Endothelial cell of umbilical vein (primary cell): ENCODE results near the gene CACNA2D1. TPM values are rescaled to one million over a fixed set of nuclear protein-coding genes. Genes with fewer than 3 reads are reported as not detected.

Experiments
- BruUV-seq: library from RNA; stranded (reverse); fragments of 400-500 nt; replicated peaks from 2 replicates; lab custom pipeline; 2021; lab: Mats Ljungman, UMichigan
- CTCF ChIA-PET: fragments of 300-600, 350-600 bp; sonication (Branson Sonifier 250); formaldehyde crosslinking; loops from one replicate; lab custom pipeline; 2021; ENCODE audit warnings: antibody characterized with exemption, inconsistent platforms; lab: Charles Lee
- POLR2A ChIA-PET: fragments of 300-600, 350-600 bp; sonication (Branson Sonifier 250); formaldehyde crosslinking; loops from one replicate; lab custom pipeline; 2021; ENCODE audit warnings: antibody characterized with exemption, inconsistent platforms; lab: Charles Lee
- DNase-seq: peaks from one replicate; pipeline ENCODE4 v3.0.0-alpha.2; 2011; ENCODE audit warnings: low read depth, low spot score
- FAIRE-seq: peaks from 2 replicates; lab custom pipeline; 2011; peaks lifted over from hg19 to GRCh38; lab: Jason Lieb, UNC
- H2AFZ ChIP-seq: 2 replicates; pipeline ENCODE4 v1.6.0; 2012; ENCODE audit warnings: low read depth, low read length, control low read depth, inconsistent platforms
- H3K27ac ChIP-seq: 2 replicates; pipeline ENCODE4 v1.5.1; 2011; ENCODE audit warnings: low read depth, mild to moderate bottlenecking, control low read depth, low read length, moderate library complexity; ENCODE audit not compliant: insufficient read depth
- H3K27me3 ChIP-seq, 2 experiments: 2 replicates each; pipeline versions ENCODE4 v1.6.0 to v1.6.1; 2011; ENCODE audit warnings: low read length in 2 of 2, mixed read lengths in 1 of 2; ENCODE audit not compliant: control insufficient read depth in 2 of 2, insufficient read depth in 2 of 2
- H3K36me3 ChIP-seq, 2 experiments: 2 replicates in 1 of 2; 3 replicates in 1 of 2; pipeline ENCODE4 v1.5.1; 2011; ENCODE audit warnings: low read length in 2 of 2, mild to moderate bottlenecking in 1 of 2, moderate library complexity in 1 of 2; ENCODE audit not compliant: control insufficient read depth in 2 of 2, insufficient read depth in 2 of 2; ENCODE audit errors: extremely low read depth in 1 of 2
- H3K4me1 ChIP-seq: 3 replicates; pipeline ENCODE4 v1.5.1; 2011; ENCODE audit warnings: mild to moderate bottlenecking, low read length; ENCODE audit not compliant: control insufficient read depth, insufficient read depth; ENCODE audit errors: extremely low read depth
- H3K4me2 ChIP-seq: 2 replicates; pipeline ENCODE4 v1.6.1; 2011; ENCODE audit warnings: low read length, control low read depth, mixed read lengths; ENCODE audit not compliant: insufficient read depth
- H3K4me3 ChIP-seq, 3 experiments: fragments of 200-600 bp in 1 of 3; sonication (generic), shearing (Covaris generic) in 1 of 3; replicated peaks in 1 of 3; 2 replicates each; pipeline ENCODE4 v1.5.1; 2011 to 2016; ENCODE audit warnings: control low read depth in 3 of 3, low read length in 3 of 3, mild to moderate bottlenecking in 2 of 3, inconsistent platforms in 1 of 3, low read depth in 1 of 3, moderate library complexity in 1 of 3; ENCODE audit not compliant: insufficient read depth in 1 of 3
- H3K79me2 ChIP-seq: 2 replicates; pipeline ENCODE4 v1.6.0; 2012; ENCODE audit warnings: low read length, inconsistent platforms; ENCODE audit not compliant: control insufficient read depth, insufficient read depth
- H3K9ac ChIP-seq: replicated peaks from 2 replicates; pipeline ENCODE3; 2011; ENCODE audit warnings: low read length, control low read depth; ENCODE audit not compliant: insufficient read depth; ENCODE audit errors: extremely low read depth
- H3K9me1 ChIP-seq: replicated peaks from 3 replicates; pipeline ENCODE4 v1.6.0; 2011; ENCODE audit warnings: mild to moderate bottlenecking, low read length; ENCODE audit not compliant: control insufficient read depth, insufficient read depth; ENCODE audit errors: extremely low read depth
- H3K9me3 ChIP-seq: replicated peaks from 2 replicates; pipeline ENCODE4 v1.5.1; 2012; ENCODE audit warnings: low read length, inconsistent platforms; ENCODE audit not compliant: control insufficient read depth, insufficient read depth
- H4K20me1 ChIP-seq: replicated peaks from 2 replicates; pipeline ENCODE3; 2011; ENCODE audit warnings: mild to moderate bottlenecking, low read length; ENCODE audit not compliant: control insufficient read depth, insufficient read depth; ENCODE audit errors: extremely low read depth
- CTCF ChIP-seq, 2 donors: IDR thresholded peaks; 1 replicate in 1 of 2; 2 replicates in 1 of 2; pipeline ENCODE4 v1.5.1; 2011; ENCODE audit warnings: low read length in 2 of 2, mild to moderate bottlenecking in 2 of 2, moderate library complexity in 2 of 2, control low read depth in 1 of 2, inconsistent platforms in 1 of 2, low read depth in 1 of 2; ENCODE audit not compliant: insufficient read depth in 1 of 2; ENCODE audit errors: extremely low read depth in 1 of 2
- EZH2 ChIP-seq: IDR thresholded peaks from 2 replicates; pipeline ENCODE4 v1.6.1; 2012; ENCODE audit warnings: borderline replicate concordance, low read depth, mild to moderate bottlenecking, moderate library complexity, low read length, inconsistent platforms; ENCODE audit not compliant: severe bottlenecking
- FOS ChIP-seq: IDR thresholded peaks from 2 replicates; pipeline ENCODE4 v1.6.1; 2011; ENCODE audit warnings: mild to moderate bottlenecking, low read length, moderate library complexity, borderline replicate concordance; ENCODE audit not compliant: insufficient read depth
- GATA2 ChIP-seq: IDR thresholded peaks from 2 replicates; pipeline ENCODE4 v1.7.0; 2011; ENCODE audit warnings: low read depth, mild to moderate bottlenecking, moderate library complexity, mixed read lengths, low read length; ENCODE audit not compliant: insufficient read length, insufficient read depth
- JUN ChIP-seq: IDR thresholded peaks from 2 replicates; pipeline ENCODE4 v1.6.1; 2011; ENCODE audit warnings: borderline replicate concordance, low read depth; ENCODE audit not compliant: insufficient read length, insufficient read depth
- POLR2A ChIP-seq: IDR thresholded peaks from 2 replicates; pipeline ENCODE4 v1.6.1; 2012; ENCODE audit warnings: low read depth, mild to moderate bottlenecking, control low read depth, low read length
- POLR2AphosphoS5 ChIP-seq: IDR thresholded peaks from 2 replicates; pipeline ENCODE4 v1.6.1; 2012; ENCODE audit warnings: low read depth, mild to moderate bottlenecking, control low read depth, low read length, moderate library complexity; ENCODE audit not compliant: insufficient read depth
- dilution Hi-C: fragments of 300-500 bp; cut with MboI; formaldehyde crosslinking; loops from one replicate; pipeline ENCODE4 v1.15.0; 2019; ENCODE audit warnings: low sequenced_read_pairs; ENCODE audit not compliant: extremely low pct_ligation_motif_present
- intact Hi-C: fragments of 100-400 bp; cut with micrococcal nuclease; formaldehyde crosslinking; loops from one replicate; pipeline ENCODE4 v1.10.0; 2022
- polyA plus RNA-seq, 4 experiments: library from polyadenylated mRNA; depleted of rRNA in 3 of 4; stranded (reverse) in 3 of 4; unstranded in 1 of 4; fragments of >200 nt; gene quantifications; 2 replicates each; pipeline versions ENCODE4 v1.2.1 to v1.2.3, GENCODE V29; 2011 to 2012; ENCODE audit warnings: missing spikeins in 1 of 4
- total RNA-seq: library from RNA; stranded (reverse); gene quantifications from 2 replicates; pipeline ENCODE4 v1.2.3, GENCODE V29; 2021
- TF ChIP-seq, protein P1 (sequence below): IDR thresholded peaks from 2 replicates; pipeline ENCODE4 v1.6.1; 2011; ENCODE audit not compliant: insufficient read depth, insufficient read length

The CACNA2D1 gene
- total and polyA plus RNA-seq, 2 donors (not counting 3 experiments of a cell fraction or from before 2014, with no cell fraction given) = 4.1 to 38.6 TPM

DNA sequence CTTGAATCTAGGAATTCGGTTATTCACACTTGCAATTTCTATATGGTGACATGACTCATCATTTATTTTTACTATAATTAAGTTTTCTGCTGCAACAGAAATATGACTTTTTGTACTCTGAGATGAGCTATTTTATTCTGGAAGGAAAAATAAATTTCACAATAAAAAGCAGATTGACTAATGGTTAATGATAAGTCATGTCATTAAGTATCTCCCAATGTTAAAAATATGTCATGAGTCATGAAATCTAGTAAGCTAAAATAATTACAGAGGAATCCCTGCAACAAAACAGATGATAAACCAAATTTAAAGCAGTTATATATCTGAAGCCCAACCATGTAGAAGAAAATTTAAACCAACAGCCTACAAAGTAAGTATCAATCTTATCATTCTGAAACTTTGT, 149.2 kb downstream of the CACNA2D1 start:
- dilution Hi-C loops = no loop called here
- Histone ChIP-seq H3K79me2 (no peaks in the 10 kb centered on the region), H3K9me1 (no peaks in the 10 kb centered on the region), H2AFZ (no peak overlapping the region), H3K36me3 (no peaks in the 10 kb centered on the region), H3K9ac (no peak overlapping the region), H3K27me3 (no peaks in the 10 kb centered on the region), H4K20me1 (no peaks in the 10 kb centered on the region), H3K27ac (no peak overlapping the region), H3K4me3 (no peak overlapping the region), H3K9me3 (no peaks in the 10 kb centered on the region), H3K4me1 (peaks cover 29% of the 10 kb centered on the region), H3K4me2 (no peak overlapping the region)
- ChIA-PET CTCF (interaction anchor here (0.8 to 0.9 kb wide), 2 partner anchors 60 to 148 kb away, joined by 3 read pairs; no protein-coding TSS in a partner anchor), POLR2A (no interaction called here)
- intact Hi-C loops = loop anchor here (5.0 to 10.0 kb wide), 2 partner anchors 190 to 303 kb away; no protein-coding TSS in a partner anchor
- DNase-seq (no peak), FAIRE-seq (no peak)
- no TSS peak for BruUV-seq
- TF ChIP-seq JUN (no peak), POLR2A (no peak), POLR2AphosphoS5 (no peak), FOS (peak; percentile 12)
- TF ChIP-seq, protein P1, sequence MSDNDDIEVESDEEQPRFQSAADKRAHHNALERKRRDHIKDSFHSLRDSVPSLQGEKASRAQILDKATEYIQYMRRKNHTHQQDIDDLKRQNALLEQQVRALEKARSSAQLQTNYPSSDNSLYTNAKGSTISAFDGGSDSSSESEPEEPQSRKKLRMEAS = no peak

- FAIRE-seq = no peak
- Histone ChIP-seq H3K4me1 (peaks cover 29% of the 10 kb centered on the region), H4K20me1 (no peaks in the 10 kb centered on the region), H3K9me1 (no peaks in the 10 kb centered on the region), H2AFZ (no peak overlapping the region), H3K79me2 (no peaks in the 10 kb centered on the region), H3K27ac (no peak overlapping the region), H3K36me3 (no peaks in the 10 kb centered on the region), H3K9me3 (no peaks in the 10 kb centered on the region), H3K27me3 (no peaks in the 10 kb centered on the region), H3K4me2 (no peak overlapping the region), H3K9ac (no peak overlapping the region), H3K4me3 (no peak overlapping the region)
- intact Hi-C loops = loop anchor here (2.0 to 10.0 kb wide), 4 partner anchors 149 to 304 kb away; partner anchors contain the start of gene CACNA2D1
- TF ChIP-seq POLR2AphosphoS5 (no peak), FOS (no peak), CTCF (IDR thresholded peaks at IDR 0.05; ENCODE audit: extremely low read depth in 1 of 2, insufficient read depth in 1 of 2, low read depth in 1 of 2, low read length in 2 of 2) (no peak), JUN (no peak), POLR2A (no peak), EZH2 (no peak), GATA2 (no peak)
- TF ChIP-seq, protein P1 = no peak
- POLR2A ChIA-PET = no interaction called here
- CTCF ChIA-PET = no interaction called here
- no TSS peak for BruUV-seq
- DNase-seq = no peak
- dilution Hi-C loops = no loop called here
These were observed 150.1 kb downstream of the CACNA2D1 start for GRCh38 chr7:82293467-82293866.
